GM19193 (cell line): ENCODE measurements around the gene GARIN5A.

Experiments used
- POLR2A ChIP-seq: IDR thresholded peaks from 4 replicates; pipeline ENCODE4 v1.6.1; 2011; ENCODE audit not compliant: insufficient read depth, insufficient read length; ENCODE audit errors: extremely low read depth

Gene GARIN5A

GRCh38 chr19:50496189-50497021 lies 19.8 kb upstream of the GARIN5A start:
- TF ChIP-seq POLR2A: no peak

- no peak for TF ChIP-seq POLR2A
Observed at GRCh38 chr19:50495020-50495531, 18.4 kb upstream of the GARIN5A start.

- TF ChIP-seq POLR2A: no peak
Observed at GRCh38 chr19:50494186-50495019, 17.8 kb upstream of the GARIN5A start.

GRCh38 chr19:50493171-50493570 lies 16.5 kb upstream of the GARIN5A start:
- TF ChIP-seq POLR2A: no peak

- TF ChIP-seq POLR2A: no peak
Observed at GRCh38 chr19:50492303-50493052, 15.8 kb upstream of the GARIN5A start.

- no peak for TF ChIP-seq POLR2A
Observed at GRCh38 chr19:50490991-50491472, 14.4 kb upstream of the GARIN5A start.

- no peak for TF ChIP-seq POLR2A
Observed at GRCh38 chr19:50490411-50490811, 13.8 kb upstream of the GARIN5A start.

GRCh38 chr19:50489461-50490011 lies 12.9 kb upstream of the GARIN5A start:
- TF ChIP-seq POLR2A: no peak

GRCh38 chr19:50488389-50489194 lies 11.9 kb upstream of the GARIN5A start:
- TF ChIP-seq POLR2A: no peak

- no peak for TF ChIP-seq POLR2A
Observed at GRCh38 chr19:50486823-50487515, 10.3 kb upstream of the GARIN5A start.

GRCh38 chr19:50485284-50485955 lies 8.8 kb upstream of the GARIN5A start:
- TF ChIP-seq POLR2A: no peak

- TF ChIP-seq POLR2A: no peak
Observed at GRCh38 chr19:50482916-50483315, 6.3 kb upstream of the GARIN5A start.

GRCh38 chr19:50482271-50482855 lies 5.7 kb upstream of the GARIN5A start:
- TF ChIP-seq POLR2A: no peak
